Measurements from ENCODE around the gene EPC1. TPM values are rescaled to one million over a fixed set of nuclear protein-coding genes. Genes with fewer than 3 reads are reported as not detected.

EPC1 gene
- total and polyA plus RNA-seq, 9 of the 15 experiments (the other 6 are each of a cell fraction or from before 2014, with no cell fraction given): 7.0 to 43.6 (median 16.1) TPM

GRCh38 chr10:32237644-32238345, 109.2 kb downstream of the EPC1 start (continued):
- TF ChIP-seq GTF2B (IDR thresholded peaks at IDR 0.05; ENCODE audit: extremely low read depth, insufficient read length) (no peak), ZNF408 (CRISPR knock-in tag; IDR thresholded peaks at IDR 0.05; ENCODE audit: low read depth) (no peak), SUPT5H (IDR thresholded peaks at IDR 0.05) (no peak)

- no TSS peak for BruUV-seq (replicated peaks)
- intact Hi-C loops (cut with micrococcal nuclease) (no loop called here), in situ Hi-C loops (cut with MboI) (no loop called here)
- 0% methylated on average over 1 of the region's 1 CpG for WGBS (ENCODE audit: insufficient coverage, low coverage, missing lambda C conversion rate)
- POLR2A ChIA-PET: interaction anchor here (0.7 kb wide), 1 partner anchor 17 kb away, joined by 3 read pairs; no protein-coding TSS in a partner anchor
- Histone ChIP-seq H3K4me1 (replicated peaks in 1 of 2; ENCODE audit: control insufficient read depth in 2 of 2, insufficient read depth in 2 of 2, low read length in 2 of 2) (no peaks in the 10 kb centered on the region), H3K27ac (ENCODE audit: extremely low read depth, low read depth, low read length) (no peak overlapping the region), H3K4me2 (ENCODE audit: insufficient read depth, low read length) (no peak overlapping the region), H3K27me3 (ENCODE audit: control insufficient read depth in 2 of 2, insufficient read depth in 2 of 2, low read length in 2 of 2) (peaks cover 0 to 4% of the 10 kb centered on the region in 2 experiments; a peak in 1 of 5 replicates), H3K9me1 (ENCODE audit: control insufficient read depth, insufficient read depth, low read length) (no peaks in the 10 kb centered on the region), H4K20me1 (replicated peaks; ENCODE audit: control insufficient read depth, insufficient read depth, low read length) (no peaks in the 10 kb centered on the region), H3K9me3 (replicated peaks; ENCODE audit: control insufficient read depth, insufficient read depth, low read depth, low read length) (no peaks in the 10 kb centered on the region), H3K36me3 (ENCODE audit: control insufficient read depth, insufficient read depth, low read length) (no peaks in the 10 kb centered on the region), H3K9ac (ENCODE audit: insufficient read depth in 1 of 2, low read depth in 2 of 2, low read length in 2 of 2) (no peak overlapping the region), H3K4me3 (no peak overlapping the region), H2AFZ (ENCODE audit: low read depth, low read length) (no peak overlapping the region), H3K79me2 (ENCODE audit: control insufficient read depth, insufficient read depth, low read length) (no peaks in the 10 kb centered on the region)
- ATAC-seq (no peak), FAIRE-seq (no peak), DNase-seq (ENCODE audit: extremely low read depth in 1 of 4, low spot score in 3 of 4) (no peak)
- CTCF ChIA-PET (ENCODE audit: low intra/inter-chr PET ratio): no interaction called here
- no peak for TF ChIP-seq HOXB6 (CRISPR knock-in tag; IDR thresholded peaks at IDR 0.05; ENCODE audit: borderline replicate concordance)
- no peak for TF ChIP-seq ZNF280A (IDR thresholded peaks at IDR 0.05; ENCODE audit: low read depth, partially characterized antibody)
- TF ChIP-seq ZNF395 (CRISPR knock-in tag; IDR thresholded peaks at IDR 0.05): no peak
- no peak for TF ChIP-seq RBM15 (IDR thresholded peaks at IDR 0.05; ENCODE audit: insufficient read depth, low read length)
- TF ChIP-seq MITF (IDR thresholded peaks at IDR 0.05): no peak
- TF ChIP-seq HCFC1 (IDR thresholded peaks at IDR 0.05; ENCODE audit: low read depth, low read length): no peak
- no peak for TF ChIP-seq LCOR (CRISPR knock-in tag; IDR thresholded peaks at IDR 0.05)
- no peak for TF ChIP-seq RNF219 (CRISPR knock-in tag; IDR thresholded peaks at IDR 0.05)
Measured at GRCh38 chr10:32234471-32234870, 112.5 kb downstream of the EPC1 start.

All from K562 (cell line).